LNCAP (cell line): ENCODE data around the gene BICRA.

ENCODE experiments used
- TF ChIP-seq, protein P1 (sequence below): fragments of 450-650 bp; IDR thresholded peaks from 2 replicates; pipeline ENCODE4 v1.5.1; 2017; ENCODE audit warnings: mild to moderate bottlenecking

BICRA gene

GRCh38 chr19:47653856-47654255 lies 44.9 kb downstream of the BICRA start:
- TF ChIP-seq, protein P1, sequence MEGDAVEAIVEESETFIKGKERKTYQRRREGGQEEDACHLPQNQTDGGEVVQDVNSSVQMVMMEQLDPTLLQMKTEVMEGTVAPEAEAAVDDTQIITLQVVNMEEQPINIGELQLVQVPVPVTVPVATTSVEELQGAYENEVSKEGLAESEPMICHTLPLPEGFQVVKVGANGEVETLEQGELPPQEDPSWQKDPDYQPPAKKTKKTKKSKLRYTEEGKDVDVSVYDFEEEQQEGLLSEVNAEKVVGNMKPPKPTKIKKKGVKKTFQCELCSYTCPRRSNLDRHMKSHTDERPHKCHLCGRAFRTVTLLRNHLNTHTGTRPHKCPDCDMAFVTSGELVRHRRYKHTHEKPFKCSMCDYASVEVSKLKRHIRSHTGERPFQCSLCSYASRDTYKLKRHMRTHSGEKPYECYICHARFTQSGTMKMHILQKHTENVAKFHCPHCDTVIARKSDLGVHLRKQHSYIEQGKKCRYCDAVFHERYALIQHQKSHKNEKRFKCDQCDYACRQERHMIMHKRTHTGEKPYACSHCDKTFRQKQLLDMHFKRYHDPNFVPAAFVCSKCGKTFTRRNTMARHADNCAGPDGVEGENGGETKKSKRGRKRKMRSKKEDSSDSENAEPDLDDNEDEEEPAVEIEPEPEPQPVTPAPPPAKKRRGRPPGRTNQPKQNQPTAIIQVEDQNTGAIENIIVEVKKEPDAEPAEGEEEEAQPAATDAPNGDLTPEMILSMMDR: no peak

- TF ChIP-seq, protein P1: no peak
Measured at GRCh38 chr19:47657719-47658118, 48.8 kb downstream of the BICRA start.

GRCh38 chr19:47658431-47659348 lies 49.8 kb downstream of the BICRA start:
- TF ChIP-seq, protein P1: no peak

GRCh38 chr19:47660435-47660832 lies 51.5 kb downstream of the BICRA start:
- TF ChIP-seq, protein P1: no peak

DNA sequence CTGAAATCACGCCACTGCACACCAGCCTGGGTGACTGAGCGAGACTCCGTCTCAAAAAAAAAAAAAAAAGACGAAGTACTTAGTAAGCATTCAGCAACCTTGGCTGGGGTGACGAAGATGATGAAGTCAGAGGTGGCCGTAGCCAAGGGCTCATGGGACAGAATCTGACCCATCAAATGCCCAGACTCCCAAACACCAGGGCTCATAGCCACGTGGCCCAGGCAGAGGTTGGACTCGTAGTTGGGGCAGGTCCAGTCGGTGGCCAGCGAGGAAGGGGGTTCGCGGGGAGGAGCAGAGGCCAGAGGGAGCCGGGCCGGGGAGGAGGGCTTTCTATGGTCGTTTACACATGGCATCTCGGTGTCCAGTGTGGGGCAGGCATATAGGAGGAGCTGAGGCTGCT lies 52.2 kb downstream of the BICRA start:
- TF ChIP-seq, protein P1: no peak

DNA sequence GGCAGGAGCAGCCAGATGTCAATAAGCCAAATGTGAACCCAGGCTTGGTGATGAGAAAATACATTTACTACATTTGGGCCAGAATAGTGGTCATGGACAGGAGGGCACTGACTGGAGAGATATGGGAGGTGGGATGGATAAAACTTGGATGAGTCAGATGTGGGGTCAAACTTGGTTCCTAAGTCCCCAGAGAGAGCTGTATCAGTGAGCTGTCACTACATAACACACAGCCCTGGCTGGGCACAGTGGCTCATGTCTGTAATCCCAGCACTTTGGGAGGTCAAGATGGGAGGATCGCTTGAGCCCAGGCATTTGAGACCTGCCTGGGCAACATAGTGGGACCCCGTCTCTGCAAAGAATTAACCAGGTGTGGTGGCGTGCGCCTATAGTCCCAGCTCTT lies 52.7 kb downstream of the BICRA start:
- TF ChIP-seq, protein P1: no peak

- TF ChIP-seq, protein P1: no peak
Measured at GRCh38 chr19:47663435-47663910, 54.5 kb downstream of the BICRA start.
